B cell (primary cell): Measurements from ENCODE around the gene FMN2.

Source experiments
- EZH2 ChIP-seq: IDR thresholded peaks from 2 replicates; pipeline ENCODE4 v1.6.1; 2012; ENCODE audit warnings: borderline replicate concordance, low read depth, mild to moderate bottlenecking, moderate library complexity, low read length; ENCODE audit not compliant: insufficient read depth, poor library complexity, severe bottlenecking
- TF ChIP-seq, protein P1 (sequence below): fragments of 200-600 bp; IDR thresholded peaks from one replicate; pipeline ENCODE4 v1.8.0; 2022; ENCODE audit warnings: antibody characterized with exemption, mild to moderate bottlenecking

DNA sequence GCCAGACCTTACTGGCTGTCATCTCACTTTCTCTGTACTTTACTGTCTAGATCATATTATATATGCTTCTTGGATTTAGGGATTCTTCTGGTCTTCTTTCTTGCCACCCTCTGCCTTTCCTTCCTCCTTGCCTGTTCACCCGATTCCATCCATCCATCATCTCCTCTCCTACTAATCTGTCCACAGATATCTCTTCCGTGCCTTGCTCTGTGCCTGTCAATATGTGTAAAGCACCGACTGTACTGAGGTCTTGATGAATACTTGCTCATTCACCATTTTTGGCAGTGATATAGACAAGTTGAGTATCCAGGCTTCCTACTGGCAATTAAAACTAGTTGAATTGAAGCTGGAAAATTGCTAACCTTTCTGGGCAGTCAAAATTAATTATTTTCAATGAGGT, 8.1 kb downstream of the FMN2 start:
- TF ChIP-seq, protein P1, sequence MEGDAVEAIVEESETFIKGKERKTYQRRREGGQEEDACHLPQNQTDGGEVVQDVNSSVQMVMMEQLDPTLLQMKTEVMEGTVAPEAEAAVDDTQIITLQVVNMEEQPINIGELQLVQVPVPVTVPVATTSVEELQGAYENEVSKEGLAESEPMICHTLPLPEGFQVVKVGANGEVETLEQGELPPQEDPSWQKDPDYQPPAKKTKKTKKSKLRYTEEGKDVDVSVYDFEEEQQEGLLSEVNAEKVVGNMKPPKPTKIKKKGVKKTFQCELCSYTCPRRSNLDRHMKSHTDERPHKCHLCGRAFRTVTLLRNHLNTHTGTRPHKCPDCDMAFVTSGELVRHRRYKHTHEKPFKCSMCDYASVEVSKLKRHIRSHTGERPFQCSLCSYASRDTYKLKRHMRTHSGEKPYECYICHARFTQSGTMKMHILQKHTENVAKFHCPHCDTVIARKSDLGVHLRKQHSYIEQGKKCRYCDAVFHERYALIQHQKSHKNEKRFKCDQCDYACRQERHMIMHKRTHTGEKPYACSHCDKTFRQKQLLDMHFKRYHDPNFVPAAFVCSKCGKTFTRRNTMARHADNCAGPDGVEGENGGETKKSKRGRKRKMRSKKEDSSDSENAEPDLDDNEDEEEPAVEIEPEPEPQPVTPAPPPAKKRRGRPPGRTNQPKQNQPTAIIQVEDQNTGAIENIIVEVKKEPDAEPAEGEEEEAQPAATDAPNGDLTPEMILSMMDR, result no peak
- no peak for TF ChIP-seq EZH2
